H9 (cell line): ENCODE data around the gene DTNB. TPM values are rescaled to one million over a fixed set of nuclear protein-coding genes. Genes with fewer than 3 reads are reported as not detected.

Experiments used
- DNase-seq: peaks from one replicate; pipeline ENCODE4 v3.0.0-alpha.2; 2017
- H2AFZ ChIP-seq: one replicate; pipeline ENCODE4 v1.6.1; 2013; ENCODE audit warnings: mild to moderate bottlenecking, low read length, control low read depth, moderate library complexity
- H2AK5ac ChIP-seq: 2 replicates; pipeline ENCODE4 v1.6.1; 2013; ENCODE audit warnings: low read length, control low read depth, mixed read lengths; ENCODE audit not compliant: insufficient read length
- H2BK120ac ChIP-seq: one replicate; pipeline ENCODE4 v1.6.1; 2013; ENCODE audit warnings: low read depth, mild to moderate bottlenecking, low read length, control low read depth, inconsistent platforms; ENCODE audit not compliant: poor library complexity, severe bottlenecking
- H2BK12ac ChIP-seq: 2 replicates; pipeline ENCODE4 v1.6.1; 2013; ENCODE audit warnings: low read length, control low read depth, mixed read lengths, low read depth; ENCODE audit not compliant: insufficient read length
- H2BK15ac ChIP-seq: 2 replicates; pipeline ENCODE4 v1.6.1; 2013; ENCODE audit warnings: low read depth, low read length, control low read depth
- H2BK20ac ChIP-seq: one replicate; pipeline ENCODE4 v1.6.1; 2013; ENCODE audit warnings: low read depth, mild to moderate bottlenecking, low read length, control low read depth, inconsistent platforms; ENCODE audit not compliant: poor library complexity, severe bottlenecking
- H2BK5ac ChIP-seq: 2 replicates; pipeline ENCODE4 v1.6.1; 2013; ENCODE audit warnings: low read length, control low read depth, mixed read lengths; ENCODE audit not compliant: insufficient read length
- H3K14ac ChIP-seq: 2 replicates; pipeline ENCODE4 v1.6.1; 2013; ENCODE audit warnings: low read length, control low read depth; ENCODE audit not compliant: insufficient read depth
- H3K18ac ChIP-seq: 2 replicates; pipeline ENCODE4 v1.6.1; 2013; ENCODE audit warnings: low read depth, mild to moderate bottlenecking, mixed read lengths, low read length, control low read depth; ENCODE audit not compliant: insufficient read length
- H3K23ac ChIP-seq: 2 replicates; pipeline ENCODE4 v1.6.1; 2013; ENCODE audit warnings: low read length, control low read depth, mixed read lengths, low read depth; ENCODE audit not compliant: insufficient read length
- H3K23me2 ChIP-seq: 2 replicates; pipeline ENCODE4 v1.6.1; 2013; ENCODE audit warnings: low read depth, mild to moderate bottlenecking, mixed read lengths, low read length, control low read depth; ENCODE audit not compliant: insufficient read length, poor library complexity, severe bottlenecking
- H3K27ac ChIP-seq: 2 replicates; pipeline ENCODE4 v1.5.1; 2013; ENCODE audit warnings: low read length, control low read depth, mixed read lengths, low read depth; ENCODE audit not compliant: insufficient read length
- H3K27me3 ChIP-seq: 2 replicates; pipeline ENCODE4 v1.6.1; 2013; ENCODE audit warnings: low read length, control low read depth, inconsistent platforms; ENCODE audit not compliant: insufficient read depth
- H3K4ac ChIP-seq: 2 replicates; pipeline ENCODE4 v1.6.1; 2013; ENCODE audit warnings: low read depth, mild to moderate bottlenecking, control low read depth, inconsistent platforms, low read length, moderate library complexity
- H3K4me1 ChIP-seq: 2 replicates; pipeline ENCODE4 v1.6.1; 2013; ENCODE audit warnings: low read length, control low read depth, inconsistent platforms; ENCODE audit not compliant: insufficient read depth
- H3K4me2 ChIP-seq: 2 replicates; pipeline ENCODE4 v1.6.1; 2013; ENCODE audit warnings: low read length, control low read depth, mixed read lengths; ENCODE audit not compliant: insufficient read length, insufficient read depth
- H3K56ac ChIP-seq: 2 replicates; pipeline ENCODE4 v1.6.1; 2013; ENCODE audit warnings: low read depth, mild to moderate bottlenecking, mixed read lengths, low read length, control low read depth; ENCODE audit not compliant: insufficient read length
- H3K79me1 ChIP-seq: 2 replicates; pipeline ENCODE4 v1.6.1; 2013; ENCODE audit warnings: low read depth, mild to moderate bottlenecking, moderate library complexity, low read length, control low read depth, inconsistent platforms; ENCODE audit not compliant: insufficient read depth, poor library complexity, severe bottlenecking
- H3K79me2 ChIP-seq: 2 replicates; pipeline ENCODE4 v1.6.1; 2013; ENCODE audit warnings: low read length, control low read depth, inconsistent platforms; ENCODE audit not compliant: insufficient read depth
- H3K9ac ChIP-seq: 2 replicates; pipeline ENCODE4 v1.6.1; 2013; ENCODE audit warnings: low read length, control low read depth, mixed read lengths; ENCODE audit not compliant: insufficient read length; ENCODE audit errors: extremely low read depth
- H3K9me3 ChIP-seq: one replicate; pipeline ENCODE4 v1.6.1; 2013; ENCODE audit warnings: low read depth, low read length, inconsistent platforms; ENCODE audit not compliant: control insufficient read depth
- H3T11ph ChIP-seq: one replicate; pipeline ENCODE4 v1.6.1; 2013; ENCODE audit warnings: mild to moderate bottlenecking, low read length, control low read depth, inconsistent platforms
- H4K20me1 ChIP-seq: one replicate; pipeline ENCODE4 v1.6.1; 2013; ENCODE audit not compliant: control insufficient read depth, insufficient read length, insufficient read depth
- H4K5ac ChIP-seq: 2 replicates; pipeline ENCODE4 v1.6.1; 2013; ENCODE audit warnings: low read depth, mild to moderate bottlenecking, mixed read lengths, low read length, control low read depth; ENCODE audit not compliant: insufficient read length
- H4K8ac ChIP-seq: replicated peaks from 2 replicates; pipeline ENCODE4 v1.6.1; 2013; ENCODE audit warnings: low read length, control low read depth, mixed read lengths, low read depth; ENCODE audit not compliant: insufficient read length
- H4K91ac ChIP-seq: 2 replicates; pipeline ENCODE4 v1.6.1; 2013; ENCODE audit warnings: low read depth, mild to moderate bottlenecking, moderate library complexity, mixed read lengths, low read length, control low read depth; ENCODE audit not compliant: insufficient read length
- H3K27ac Mint-ChIP-seq, 3 experiments: 2 replicates in 2 of 3; 3 replicates in 1 of 3; pipeline ENCODE4 v1.8.0; 2020 to 2021; ENCODE audit warnings: mixed read lengths in 3 of 3, mild to moderate bottlenecking in 1 of 3, moderate library complexity in 1 of 3
- H3K27me3 Mint-ChIP-seq: 2 replicates; pipeline ENCODE4 v1.8.0; 2021; ENCODE audit warnings: low read depth, mild to moderate bottlenecking, moderate library complexity, mixed read lengths
- H3K36me3 Mint-ChIP-seq, 3 experiments: 2 replicates in 2 of 3; 3 replicates in 1 of 3; pipeline ENCODE4 v1.8.0; 2020 to 2021; ENCODE audit warnings: low read depth in 3 of 3, mixed read lengths in 3 of 3; ENCODE audit not compliant: insufficient read depth in 1 of 3
- H3K4me1 Mint-ChIP-seq, 2 experiments: 2 replicates each; pipeline ENCODE4 v1.8.0; 2020; ENCODE audit warnings: mixed read lengths in 2 of 2
- H3K4me3 Mint-ChIP-seq, 2 experiments: 2 replicates in 1 of 2; 3 replicates in 1 of 2; pipeline ENCODE4 v1.8.0; 2020 to 2021; ENCODE audit warnings: mild to moderate bottlenecking in 2 of 2, mixed read lengths in 2 of 2, moderate library complexity in 1 of 2
- H3K9me3 Mint-ChIP-seq, 2 experiments: 2 replicates in 1 of 2; 3 replicates in 1 of 2; pipeline ENCODE4 v1.8.0; 2020; ENCODE audit warnings: mild to moderate bottlenecking in 2 of 2, mixed read lengths in 2 of 2, moderate library complexity in 1 of 2
- CTCF ChIP-seq: fragments of 200-600 bp; sonication (generic); conservative IDR thresholded peaks from 3 replicates; pipeline ENCODE4 v1.8.0; 2021; ENCODE audit warnings: antibody characterized with exemption, mild to moderate bottlenecking
- WGBS: extraction: QIAGEN DNeasy Blood & Tissue Kit; methylation state at CpG from one replicate; pipeline ENCODE4 v1.1.7; 2013; ENCODE audit warnings: missing lambda C conversion rate, low lambda C conversion rate, mixed read lengths; ENCODE audit not compliant: insufficient read length; ENCODE audit errors: extremely low coverage; 5-methylcytosine and 5-hydroxymethylcytosine counted together
- total RNA-seq: library from RNA; stranded (reverse); gene quantifications from 2 replicates; pipeline ENCODE4 v1.2.1, GENCODE V29; 2021

Gene DTNB
- total RNA-seq, 1 experiment from 2014 or later = 26.7 TPM

- no peak overlapping the region for H3K4me2 ChIP-seq
- Mint-ChIP-seq H3K9me3 (no peaks in the 10 kb centered on the region), H3K36me3 (no peaks in the 10 kb centered on the region), H3K4me1 (peaks cover 13 to 23% of the 10 kb centered on the region in 2 experiments), H3K27ac (no peak overlapping the region), H3K4me3 (no peak overlapping the region), H3K27me3 (no peaks in the 10 kb centered on the region)
- H4K8ac ChIP-seq = no peak overlapping the region
- no peak overlapping the region for H2BK20ac ChIP-seq
- H3K9me3 ChIP-seq = no peaks in the 10 kb centered on the region
- H3K18ac ChIP-seq = no peak overlapping the region
- H3T11ph ChIP-seq = no peak overlapping the region
- H3K4me1 ChIP-seq = no peaks in the 10 kb centered on the region
- H3K9ac ChIP-seq = no peak overlapping the region
- H3K27me3 ChIP-seq = no peaks in the 10 kb centered on the region
- H3K79me2 ChIP-seq = no peaks in the 10 kb centered on the region
- no peak overlapping the region for H3K23ac ChIP-seq
- H3K27ac ChIP-seq = peak overlapping the region; percentile 0
- no peaks in the 10 kb centered on the region for H3K23me2 ChIP-seq
- H2BK12ac ChIP-seq = no peak overlapping the region
- no peak overlapping the region for H2AFZ ChIP-seq
- H4K20me1 ChIP-seq = no peaks in the 10 kb centered on the region
- H2AK5ac ChIP-seq = no peak overlapping the region
- no peak overlapping the region for H2BK120ac ChIP-seq
- H4K91ac ChIP-seq = no peak overlapping the region
- H4K5ac ChIP-seq = no peak overlapping the region
- no CpG with 5 or more reads among the region's 4 CpGs for WGBS
- no peak overlapping the region for H2BK15ac ChIP-seq
- no peaks in the 10 kb centered on the region for H3K79me1 ChIP-seq
- no peak for DNase-seq
- H2BK5ac ChIP-seq = no peak overlapping the region
- H3K4ac ChIP-seq = no peak overlapping the region
- H3K14ac ChIP-seq = no peak overlapping the region
- no peak for TF ChIP-seq CTCF
- H3K56ac ChIP-seq = no peak overlapping the region
Observed at GRCh38 chr2:25587361-25587760, 86.0 kb downstream of the DTNB start.
